Measurements from ENCODE around the gene WDR33. TPM values are rescaled to one million over a fixed set of nuclear protein-coding genes. Genes with fewer than 3 reads are reported as not detected.

Gene WDR33
- total and polyA plus RNA-seq, 10 of the 15 experiments (the other 5 are each of a cell fraction or from before 2014, with no cell fraction given), result 29.2 to 73.8 (median 45.6) TPM

GRCh38 chr2:127651381-127651809 lies 159.6 kb downstream of the WDR33 start:
- DNase-seq (ENCODE audit: low read depth, low spot score), result no peak
- ChIA-PET CTCF (interaction anchor here (8.3 kb wide), 1 partner anchor 59 kb away, joined by 90 read pairs; no protein-coding TSS in a partner anchor), SMC1A (ENCODE audit: uncharacterized antibody, unreplicated experiment) (interaction anchor here (4.6 kb wide), 1 partner anchor 60 kb away, joined by 26 read pairs; no protein-coding TSS in a partner anchor), POLR2A (no interaction called here), RAD21 (ENCODE audit: unreplicated experiment) (no interaction called here)
- no peaks in the 10 kb centered on the region for H3K4me1 ChIP-seq (ENCODE audit: control insufficient read depth, insufficient read depth, low read length)
- BruUV-seq (replicated peaks), result no TSS peak
- 68% methylated on average over 29 of the region's 29 CpGs for WGBS (ENCODE audit: insufficient coverage, insufficient replicate concordance, low lambda C conversion rate, missing lambda C conversion rate)
- in situ Hi-C loops (cut with MboI), result no loop called here
- no peaks in the 10 kb centered on the region for H3K9me3 ChIP-seq (replicated peaks; ENCODE audit: control insufficient read depth, insufficient read depth, low read length)
- no peak overlapping the region for H2AFZ ChIP-seq (ENCODE audit: control insufficient read depth, low read depth, low read length)
- H3K4me2 ChIP-seq (ENCODE audit: control insufficient read depth, insufficient read depth), result no peak overlapping the region
- intact Hi-C loops (cut with micrococcal nuclease; ENCODE audit: unreplicated experiment), result no loop called here
- H3K4me3 ChIP-seq, result no peak overlapping the region
- no peak for FAIRE-seq
- H3K27ac ChIP-seq (ENCODE audit: control insufficient read depth, insufficient read depth), result no peak overlapping the region
- ATAC-seq, result no peak
- no peaks in the 10 kb centered on the region for H3K79me2 ChIP-seq (ENCODE audit: control insufficient read depth, insufficient read depth, low read length)
- H3K27me3 ChIP-seq (replicated peaks in 1 of 2; ENCODE audit: control insufficient read depth in 2 of 2, insufficient read depth in 2 of 2, low read length in 1 of 2), result no peaks in the 10 kb centered on the region
- no peak overlapping the region for H3K9ac ChIP-seq (ENCODE audit: control insufficient read depth, insufficient read depth, low read length)
- no peaks in the 10 kb centered on the region for H4K20me1 ChIP-seq (ENCODE audit: control insufficient read depth, insufficient read depth)
- no peaks in the 10 kb centered on the region for H3K36me3 ChIP-seq (ENCODE audit: control insufficient read depth in 2 of 2, insufficient read depth in 2 of 2, low read length in 1 of 2)
- TF ChIP-seq IRF3 (IDR thresholded peaks at IDR 0.05) (no peak), RB1 (IDR thresholded peaks at IDR 0.05; ENCODE audit: borderline replicate concordance) (no peak), DPF2 (IDR thresholded peaks at IDR 0.05) (no peak), ASH2L (IDR thresholded peaks at IDR 0.05; ENCODE audit: borderline replicate concordance, low read depth) (no peak), CBX3 (IDR thresholded peaks at IDR 0.05; ENCODE audit: borderline replicate concordance, low read depth) (no peak), GATAD2B (conservative IDR thresholded peaks at IDR 0.05; ENCODE audit: low read depth) (no peak), ZZZ3 (IDR thresholded peaks at IDR 0.05; ENCODE audit: control insufficient read depth, insufficient read length, low read depth) (no peak), MAX (IDR thresholded peaks at IDR 0.05; ENCODE audit: low read depth, low read length) (no peak), ZSCAN29 (IDR thresholded peaks at IDR 0.05) (no peak), CEBPZ (IDR thresholded peaks at IDR 0.05; ENCODE audit: low read depth, low read length) (no peak), REST (IDR thresholded peaks at IDR 0.05; ENCODE audit: low read depth, low read length) (no peak), KLF5 (IDR thresholded peaks at IDR 0.05; ENCODE audit: partially characterized antibody) (no peak), YY1 (IDR thresholded peaks at IDR 0.05; ENCODE audit: low read depth, low read length) (no peak), YBX1 (IDR thresholded peaks at IDR 0.05) (no peak)
